ENCODE measurements around the gene PROX1.

- no peak for TF ChIP-seq CTCF (IDR thresholded peaks at IDR 0.05; ENCODE audit: borderline replicate concordance, extremely low read depth, low read length, poor library complexity, severe bottlenecking)
- no peak for TF ChIP-seq EZH2 (IDR thresholded peaks at IDR 0.05; ENCODE audit: borderline replicate concordance, low read depth, low read length, severe bottlenecking)
These were observed 6.9 kb upstream of the PROX1 start for GRCh38 chr1:213980906-213981305.

Data from DND-41 (cell line).